ENCODE data around the gene MED22.

Gene MED22

GRCh38 chr9:133375724-133376654, 28.1 kb upstream of the MED22 start, which contains the start of the genes STKLD1 and SURF4:
Gene STKLD1, plus strand, starts transcription at chr9:133376366. Its CDS starts 108 bp downstream, at chr9:133376474.
Gene SURF4, minus strand, starts transcription at chr9:133376060. Its CDS starts 91 bp downstream, at chr9:133375969.
- DNase-seq, result peak; percentile 80

DNA sequence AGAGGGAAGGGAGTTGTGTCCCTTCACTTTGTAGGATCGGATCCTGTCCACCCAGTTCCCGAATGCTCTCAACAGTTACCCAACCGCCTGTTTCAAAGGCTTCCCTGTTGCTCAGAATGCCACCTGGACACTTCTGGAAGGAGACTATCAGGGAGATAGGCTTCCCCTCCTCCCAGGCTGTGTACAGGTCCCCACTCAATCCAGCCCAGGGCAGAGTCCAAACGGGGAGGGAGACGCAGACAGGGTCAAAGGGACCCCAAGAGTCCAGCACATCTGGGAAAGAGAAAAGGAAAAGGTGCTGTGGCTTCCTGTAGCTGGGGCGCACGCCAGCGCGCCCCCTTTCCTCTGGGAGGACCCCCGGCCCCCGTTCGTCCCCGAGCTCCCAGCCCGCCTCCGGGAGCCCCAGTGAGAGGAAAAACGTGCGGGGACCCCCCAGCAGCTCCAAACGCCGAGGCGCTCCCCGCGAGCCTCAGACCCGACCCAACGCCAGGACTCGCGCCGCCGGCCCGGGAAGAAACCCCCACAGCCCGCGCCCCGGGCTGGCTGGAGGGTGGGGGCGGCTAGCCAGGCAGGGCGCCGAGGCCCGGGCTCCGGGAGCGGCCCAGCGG, 27.3 kb upstream of the MED22 start:
- DNase-seq, result no peak

DNA sequence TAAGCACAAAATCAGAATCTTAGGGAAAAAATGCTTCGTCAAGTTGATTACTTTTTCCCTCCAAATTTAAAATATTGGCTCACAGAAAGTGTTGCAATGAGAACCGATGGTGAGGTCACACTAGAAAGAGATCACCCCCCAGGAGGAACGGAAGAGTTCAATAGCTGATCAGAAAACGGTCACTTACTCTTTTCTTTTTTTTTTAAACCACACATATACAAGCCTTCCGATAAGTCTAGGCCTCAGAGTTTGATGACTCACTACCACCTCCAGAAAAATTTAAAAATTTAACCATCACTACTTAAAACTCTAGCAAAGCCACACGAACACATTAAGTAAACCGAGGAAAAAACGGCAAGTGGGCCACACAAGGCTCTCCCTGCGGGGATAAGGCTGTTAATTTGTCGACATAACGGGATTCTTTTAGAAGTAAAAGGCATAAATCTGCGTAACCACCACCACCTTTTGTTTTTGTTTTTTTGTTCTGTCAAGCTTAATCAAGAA, 26.7 kb upstream of the MED22 start:
- no peak for DNase-seq

DNA sequence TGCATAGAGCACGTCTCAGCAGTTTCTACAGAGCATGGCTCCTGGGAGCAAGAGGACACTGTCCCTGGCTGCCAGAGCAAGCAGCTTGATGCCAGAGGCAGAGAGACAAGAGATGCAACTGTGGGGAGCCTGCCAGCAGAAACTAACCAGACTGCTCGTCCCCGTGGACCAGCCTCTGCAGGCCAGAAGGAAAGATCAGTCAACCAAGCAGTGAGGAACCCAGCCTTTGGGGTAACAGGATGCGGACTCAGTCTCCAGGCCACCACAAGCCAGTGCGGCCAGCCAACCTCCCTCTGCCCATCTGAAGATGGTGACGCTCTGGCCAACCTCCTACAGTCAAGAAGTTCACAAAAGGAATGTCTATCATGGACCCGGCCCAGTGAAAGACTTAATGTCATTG, 24.2 kb upstream of the MED22 start:
- no peak for DNase-seq

DNA sequence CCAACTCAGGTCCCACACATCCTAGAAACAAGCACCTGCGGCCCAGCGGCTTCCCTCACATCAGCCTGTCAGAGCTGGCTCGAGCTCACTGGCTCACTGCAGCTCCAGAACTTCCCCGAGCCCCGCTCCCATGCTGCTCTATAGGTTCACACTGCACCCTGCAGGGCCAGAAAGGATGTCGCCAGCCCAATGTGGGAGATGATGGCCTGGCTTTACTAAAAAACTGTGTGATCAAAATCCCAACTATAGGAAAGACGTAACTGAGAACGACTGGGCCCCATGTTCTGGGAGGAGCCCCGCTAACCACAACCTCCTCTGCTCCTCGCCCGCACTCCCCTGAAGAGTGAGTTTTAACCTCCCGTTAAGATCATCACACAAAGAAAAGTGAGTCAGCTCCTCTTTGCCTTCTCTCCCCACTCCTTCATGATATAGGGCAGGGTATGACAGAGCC, 23.4 kb upstream of the MED22 start:
- no peak for DNase-seq

DNA sequence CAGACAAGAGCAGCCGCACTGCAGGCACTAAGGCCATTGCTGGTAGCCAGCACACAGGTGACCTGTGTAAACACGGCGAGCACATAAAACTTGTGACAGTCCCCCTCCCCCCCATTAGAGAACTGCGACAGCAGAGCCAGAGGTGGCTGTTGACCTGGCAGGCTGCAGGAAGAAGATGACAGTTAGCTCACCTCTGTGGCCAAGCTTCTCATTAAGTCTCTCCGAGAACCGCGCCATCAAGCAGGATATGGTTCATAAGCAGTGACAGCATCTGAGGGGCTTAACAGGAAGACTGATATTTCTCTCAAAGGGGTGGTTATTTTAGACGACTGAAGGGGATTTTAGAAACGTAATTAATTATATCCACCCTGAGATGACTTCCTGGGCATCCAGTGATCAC, 22.8 kb upstream of the MED22 start:
- no peak for DNase-seq

DNA sequence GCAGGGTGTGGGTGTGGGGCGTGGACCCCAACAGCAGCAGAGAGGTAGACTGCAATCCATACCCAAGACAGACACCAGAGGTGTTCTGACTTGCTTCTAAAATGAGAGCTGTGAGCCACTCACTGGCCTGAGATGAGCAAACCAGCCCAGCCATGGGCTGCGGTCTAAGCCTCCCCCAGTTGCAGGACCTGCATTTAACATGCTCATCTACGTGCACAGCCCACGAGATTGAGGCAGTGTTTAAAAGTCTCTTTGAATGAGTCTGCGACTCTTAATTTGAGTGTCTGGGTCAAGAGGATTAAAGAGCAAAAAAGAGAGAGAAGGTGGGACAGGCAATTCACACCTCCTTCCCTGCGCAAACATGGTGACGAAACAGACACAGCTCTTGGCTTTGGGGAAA, 22.0 kb upstream of the MED22 start:
- DNase-seq, result no peak

- DNase-seq, result no peak
Observed at GRCh38 chr9:133369422-133369821, 21.5 kb upstream of the MED22 start.

DNA sequence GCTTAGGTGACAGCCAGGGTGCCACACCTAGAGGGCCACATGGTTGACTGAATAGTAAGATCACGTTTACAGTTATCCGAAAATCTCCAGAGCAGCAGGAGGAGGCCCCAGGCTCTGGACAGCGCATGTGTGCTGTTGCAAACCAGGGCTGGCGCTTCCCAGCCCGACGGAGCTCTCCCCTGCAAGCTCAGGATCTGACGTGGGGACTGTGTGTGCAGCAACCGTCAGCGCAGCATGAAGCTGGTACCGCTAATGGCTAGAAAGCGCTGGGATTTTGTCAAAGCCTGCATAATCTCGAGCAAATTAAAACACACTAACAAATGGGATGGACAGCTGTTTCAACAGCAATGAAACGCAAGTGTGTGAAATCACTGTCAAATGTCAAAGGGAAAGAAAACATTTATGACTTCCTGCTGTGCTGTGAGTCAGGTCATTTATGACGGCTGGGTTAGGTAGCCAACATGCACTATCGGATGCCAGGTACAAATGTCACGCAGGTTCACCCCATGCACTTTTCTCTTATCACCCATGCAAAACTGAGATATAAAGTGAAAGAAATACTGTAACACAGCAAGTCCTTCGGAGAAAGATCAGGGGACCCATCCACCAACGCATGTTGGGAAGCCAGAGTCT, 20.4 kb upstream of the MED22 start:
- DNase-seq, result no peak

- DNase-seq, result no peak
Observed at GRCh38 chr9:133367778-133368177, 19.8 kb upstream of the MED22 start.

- DNase-seq, result no peak
Observed at GRCh38 chr9:133367221-133367620, 19.3 kb upstream of the MED22 start.

DNA sequence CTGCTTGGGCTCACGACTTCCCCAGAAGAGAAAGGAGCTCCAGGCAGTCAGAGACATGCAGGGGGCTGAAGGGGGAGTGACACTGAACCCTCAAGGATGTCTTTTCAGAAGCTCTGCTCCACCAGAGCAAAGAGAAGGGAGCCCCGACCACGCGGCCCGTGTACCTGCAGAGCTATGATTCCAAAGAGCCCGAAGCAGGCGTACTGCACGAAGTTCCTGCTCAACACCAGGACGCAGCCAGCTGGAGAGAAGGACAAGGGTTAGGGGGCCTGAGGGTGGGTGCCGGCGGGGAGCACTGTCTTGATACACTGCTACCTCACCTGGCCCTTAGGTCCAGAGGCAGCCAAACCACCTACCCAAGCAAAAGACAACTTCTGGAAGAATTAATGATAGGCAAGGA, 18.5 kb upstream of the MED22 start:
- DNase-seq, result no peak

GRCh38 chr9:133362359-133363044, 14.6 kb upstream of the MED22 start:
- DNase-seq, result no peak

DNA sequence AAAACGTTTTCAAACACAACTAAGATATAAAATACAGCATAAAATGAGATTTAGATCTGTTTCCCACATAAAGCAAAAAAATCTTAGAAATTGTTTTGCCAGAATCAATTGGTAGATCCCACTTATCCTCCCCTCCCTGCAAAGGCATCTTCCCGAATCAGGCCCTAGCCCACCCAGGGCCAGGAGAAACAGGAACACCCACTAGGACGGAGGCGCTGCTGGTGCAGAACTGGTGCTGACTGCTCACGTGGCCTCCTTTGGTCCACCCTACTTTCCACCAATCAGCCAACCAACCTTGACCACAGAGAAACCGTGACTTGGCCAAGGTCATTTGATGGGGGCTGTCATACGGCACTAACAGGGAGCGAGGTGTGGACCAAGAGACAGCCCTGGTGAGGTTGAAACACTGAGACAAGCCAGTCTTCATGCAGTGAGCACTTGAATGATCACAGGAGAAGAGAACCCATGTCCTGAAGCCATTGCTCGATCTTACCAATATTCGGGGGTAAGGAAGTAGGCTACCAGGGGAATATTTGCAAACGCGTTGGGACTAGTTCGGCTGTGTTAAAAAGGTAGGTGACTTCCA, 13.7 kb upstream of the MED22 start:
- DNase-seq, result no peak

- DNase-seq, result no peak
Observed at GRCh38 chr9:133360400-133361393, 12.8 kb upstream of the MED22 start.

- peak; percentile 36 for DNase-seq
Observed at GRCh38 chr9:133359399-133360175, 11.7 kb upstream of the MED22 start.

DNA sequence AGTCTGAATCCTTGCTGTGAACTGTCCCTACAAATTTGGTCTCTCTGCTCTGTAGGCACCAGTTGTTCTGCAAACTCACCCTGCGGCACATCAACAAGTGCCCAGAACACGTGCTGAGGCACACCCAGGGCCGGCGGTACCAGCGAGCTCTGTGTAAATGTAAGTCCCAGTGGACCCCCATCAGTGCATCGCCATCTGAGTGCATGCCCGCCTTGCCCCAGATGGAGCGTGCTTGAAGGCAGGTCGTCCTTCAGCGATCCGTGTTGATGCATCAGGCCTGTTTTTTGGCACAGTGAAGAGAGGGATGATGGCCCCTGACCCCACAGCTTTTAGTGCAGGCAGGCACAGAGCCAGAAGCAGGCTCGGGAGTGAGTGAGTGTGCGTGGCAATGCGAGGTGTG, 9.7 kb upstream of the MED22 start:
- no peak for DNase-seq

DNA sequence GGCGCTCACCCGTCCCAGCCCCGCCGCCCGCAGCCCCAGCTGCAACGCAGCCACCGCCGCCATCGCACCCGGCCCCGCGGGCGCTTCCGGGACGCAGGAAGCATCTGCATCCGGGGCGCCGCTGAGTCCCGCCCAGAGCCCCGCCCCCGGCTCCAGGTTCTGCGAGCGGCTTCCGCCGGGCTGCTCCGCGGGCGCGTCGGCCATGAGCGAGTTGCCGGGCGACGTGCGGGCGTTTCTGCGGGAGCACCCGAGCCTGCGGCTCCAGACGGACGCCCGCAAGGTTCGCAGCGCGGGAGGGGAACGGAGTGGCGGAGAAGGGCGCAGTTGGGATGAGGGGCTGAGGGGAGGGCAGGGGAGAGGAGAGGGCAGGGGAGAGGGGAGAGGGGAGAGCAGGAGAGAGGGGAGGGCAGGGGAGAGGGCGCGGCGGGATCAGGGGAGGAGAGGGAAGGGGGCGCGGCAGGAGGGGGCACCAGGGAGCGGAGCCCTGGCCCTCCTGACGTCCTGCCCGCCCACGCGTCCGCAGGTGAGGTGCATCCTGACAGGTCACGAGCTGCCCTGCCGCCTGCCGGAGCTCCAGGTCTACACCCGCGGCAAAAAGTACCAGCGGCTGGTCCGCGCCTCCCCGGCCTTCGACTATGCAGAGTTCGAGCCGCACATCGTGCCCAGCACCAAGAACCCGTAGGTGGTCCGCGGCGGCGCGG, 8.6 kb upstream of the MED22 start, which contains the start of the genes SURF1 and SURF2:
Gene SURF1 (minus strand): TSS at position 97 of the 701 bp plus-strand sequence. CDS start 34 bp downstream, at position 63.
Gene SURF2 (plus strand): TSS at position 160 of the 701 bp plus-strand sequence. CDS start 43 bp downstream, at position 203.
- peak; percentile 38 for DNase-seq

GRCh38 chr9:133355881-133356357, 8.0 kb upstream of the MED22 start:
- DNase-seq, result no peak

Measured in NCI-H1694 (cell line).